Kidney (tissue), 14 donors: ENCODE results near the gene AKR1C8. TPM values are rescaled to one million over a fixed set of nuclear protein-coding genes. Genes with fewer than 3 reads are reported as not detected.

Experiments
- DNase-seq, 5 donors: peaks; one replicate each; pipeline ENCODE4 v3.0.0-alpha.2; 2013 to 2020
- FAIRE-seq: peaks from 2 replicates; lab custom pipeline; 2012; peaks lifted over from hg19 to GRCh38; lab: Jason Lieb, UNC
- H3K27ac ChIP-seq, 2 donors: one replicate each; pipeline ENCODE4 v1.7.0; 2013; ENCODE audit warnings: low read depth in 2 of 2, low read length in 2 of 2, inconsistent platforms in 1 of 2
- H3K27me3 ChIP-seq: one replicate; pipeline ENCODE4 v1.7.1; 2013; ENCODE audit warnings: low read length, inconsistent platforms; ENCODE audit not compliant: control insufficient read depth, insufficient read depth
- H3K36me3 ChIP-seq, 3 donors: one replicate each; pipeline versions ENCODE4 v1.7.0 to v1.7.1; 2013; ENCODE audit warnings: low read length in 3 of 3, control low read depth in 1 of 3, inconsistent platforms in 1 of 3; ENCODE audit not compliant: insufficient read depth in 3 of 3, control insufficient read depth in 2 of 3
- H3K4me1 ChIP-seq, 3 donors: one replicate each; pipeline versions ENCODE4 v1.7.0 to v1.7.1; 2013; ENCODE audit warnings: low read length in 3 of 3, inconsistent platforms in 1 of 3, low read depth in 1 of 3; ENCODE audit not compliant: control insufficient read depth in 2 of 3, insufficient read depth in 2 of 3
- H3K4me3 ChIP-seq, 3 donors: one replicate each; pipeline versions ENCODE4 v1.7.0 to v1.8.1; 2013; ENCODE audit warnings: low read length in 3 of 3, control low read depth in 1 of 3, inconsistent platforms in 1 of 3
- H3K9ac ChIP-seq, 3 donors: one replicate each; pipeline versions ENCODE4 v1.7.0 to v1.7.1; 2013; ENCODE audit warnings: low read length in 3 of 3, control low read depth in 1 of 3, inconsistent platforms in 1 of 3
- H3K9me3 ChIP-seq, 3 donors: one replicate each; pipeline versions ENCODE4 v1.7.0 to v1.7.1; 2013; ENCODE audit warnings: low read length in 3 of 3, control low read depth in 1 of 3, inconsistent platforms in 1 of 3; ENCODE audit not compliant: control insufficient read depth in 2 of 3, insufficient read depth in 1 of 3
- intact Hi-C: fragments of 100-400 bp; cut with DNase I; formaldehyde crosslinking; loops from one replicate; pipeline ENCODE4 v1.11.1; 2022
- polyA plus RNA-seq: library from polyadenylated mRNA; stranded (reverse); fragments of 350-450 nt; fragmentation: Illumina TruSeq; extraction: RNeasy Lipid Tissue Mini Kit (QIAGEN cat#74804); gene quantifications from one replicate; pipeline ENCODE4 v1.2.3, GENCODE V29; 2014; ENCODE audit warnings: low read depth, low replicate concordance; ENCODE audit not compliant: insufficient read depth
- total RNA-seq: library from RNA; stranded (reverse); fragmentation: NEBNext Ultra II Directional; extraction: Animal tissue kit (Norgen Biotek cat#: 25700); gene quantifications from one replicate; pipeline ENCODE4 v1.2.1, GENCODE V29; 2021
- TF ChIP-seq, protein P1 (sequence below): IDR thresholded peaks from 3 replicates; pipeline ENCODE4 v1.5.1; 2012; ENCODE audit warnings: mild to moderate bottlenecking, moderate library complexity, borderline replicate concordance; ENCODE audit not compliant: insufficient read depth; ENCODE audit errors: extremely low read depth
- donor health status: control.
- donor health status: control.
- donor health status: control.
- donor health status: control.
- donor health status: control.
- donor health status: DM: yes; HTN: yes; CAD: no.
- donor health status: Normal renal cell carcinoma (clear cell type).

Gene AKR1C8
- total and polyA plus RNA-seq, 2 donors from 2014 or later = 0.66 TPM; not detected in 1

- H3K9ac ChIP-seq = no peak overlapping the region
- TF ChIP-seq, protein P1, sequence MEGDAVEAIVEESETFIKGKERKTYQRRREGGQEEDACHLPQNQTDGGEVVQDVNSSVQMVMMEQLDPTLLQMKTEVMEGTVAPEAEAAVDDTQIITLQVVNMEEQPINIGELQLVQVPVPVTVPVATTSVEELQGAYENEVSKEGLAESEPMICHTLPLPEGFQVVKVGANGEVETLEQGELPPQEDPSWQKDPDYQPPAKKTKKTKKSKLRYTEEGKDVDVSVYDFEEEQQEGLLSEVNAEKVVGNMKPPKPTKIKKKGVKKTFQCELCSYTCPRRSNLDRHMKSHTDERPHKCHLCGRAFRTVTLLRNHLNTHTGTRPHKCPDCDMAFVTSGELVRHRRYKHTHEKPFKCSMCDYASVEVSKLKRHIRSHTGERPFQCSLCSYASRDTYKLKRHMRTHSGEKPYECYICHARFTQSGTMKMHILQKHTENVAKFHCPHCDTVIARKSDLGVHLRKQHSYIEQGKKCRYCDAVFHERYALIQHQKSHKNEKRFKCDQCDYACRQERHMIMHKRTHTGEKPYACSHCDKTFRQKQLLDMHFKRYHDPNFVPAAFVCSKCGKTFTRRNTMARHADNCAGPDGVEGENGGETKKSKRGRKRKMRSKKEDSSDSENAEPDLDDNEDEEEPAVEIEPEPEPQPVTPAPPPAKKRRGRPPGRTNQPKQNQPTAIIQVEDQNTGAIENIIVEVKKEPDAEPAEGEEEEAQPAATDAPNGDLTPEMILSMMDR = no peak
- H3K36me3 ChIP-seq = no peaks in the 10 kb centered on the region
- DNase-seq (no peak), FAIRE-seq (no peak)
- H3K27me3 ChIP-seq = no peaks in the 10 kb centered on the region
- no peaks in the 10 kb centered on the region for H3K9me3 ChIP-seq
- no peak overlapping the region for H3K4me3 ChIP-seq
- intact Hi-C loops = no loop called here
- no peaks in the 10 kb centered on the region for H3K4me1 ChIP-seq
- H3K27ac ChIP-seq = no peak overlapping the region
Observed at GRCh38 chr10:5157501-5157900, 27.4 kb downstream of the AKR1C8 start.

DNA sequence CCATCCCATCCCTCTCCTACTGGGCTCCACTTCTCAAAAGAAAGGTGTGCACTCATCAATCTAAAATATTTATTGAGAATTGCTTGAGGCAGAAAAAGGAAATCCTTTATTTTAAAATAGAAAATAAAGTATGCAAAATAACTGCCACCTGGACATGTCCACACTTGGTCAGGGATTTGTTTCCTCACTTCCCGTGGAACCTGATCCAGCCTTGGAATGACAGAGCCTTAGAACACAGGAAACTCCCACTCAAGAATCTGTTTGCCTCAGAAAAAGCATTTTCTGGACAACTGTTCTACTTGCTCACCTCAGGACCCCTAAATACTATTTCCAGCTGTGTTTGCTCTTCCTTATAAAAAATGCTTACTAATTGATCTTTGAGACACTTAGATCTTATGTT lies 29.0 kb downstream of the AKR1C8 start:
- H3K27ac ChIP-seq = no peak overlapping the region
- intact Hi-C loops = no loop called here
- H3K27me3 ChIP-seq = no peaks in the 10 kb centered on the region
- H3K4me1 ChIP-seq = no peaks in the 10 kb centered on the region
- FAIRE-seq (no peak), DNase-seq (peak in 1 of 5 donors; percentile 5)
- no peak overlapping the region for H3K9ac ChIP-seq
- no peaks in the 10 kb centered on the region for H3K36me3 ChIP-seq
- no peak overlapping the region for H3K4me3 ChIP-seq
- TF ChIP-seq, protein P1 = no peak
- no peaks in the 10 kb centered on the region for H3K9me3 ChIP-seq

GRCh38 chr10:5151076-5151475 lies 33.9 kb downstream of the AKR1C8 start:
- DNase-seq = no peak
- Histone ChIP-seq H3K4me1 (peaks cover 0 to 16% (median 0%) of the 10 kb centered on the region in 3 donors), H3K9me3 (no peaks in the 10 kb centered on the region), H3K27ac (no peak overlapping the region), H3K27me3 (no peaks in the 10 kb centered on the region), H3K9ac (no peak overlapping the region), H3K36me3 (no peaks in the 10 kb centered on the region), H3K4me3 (no peak overlapping the region)
- intact Hi-C loops = no loop called here
- no peak for FAIRE-seq
- TF ChIP-seq, protein P1 = no peak

DNA sequence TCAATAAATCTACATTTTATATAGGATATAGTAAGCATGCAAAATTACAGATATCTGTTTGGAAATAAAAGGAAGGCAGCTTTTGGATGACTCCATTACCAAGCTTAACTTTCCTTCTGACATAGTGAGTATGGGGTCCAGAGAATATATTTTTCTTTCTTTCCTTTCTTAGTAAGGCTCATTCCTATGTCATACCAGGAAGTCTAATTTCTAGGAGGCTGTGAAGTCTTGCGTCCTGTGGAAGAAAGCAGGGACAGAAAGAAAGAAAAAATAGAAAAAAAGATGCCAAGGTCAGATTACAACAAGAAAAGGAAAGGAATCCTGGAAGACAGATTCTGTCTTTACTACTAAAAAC lies 36.3 kb downstream of the AKR1C8 start:
- H3K9me3 ChIP-seq = no peaks in the 10 kb centered on the region
- H3K4me3 ChIP-seq = no peak overlapping the region
- DNase-seq (no peak), FAIRE-seq (no peak)
- H3K4me1 ChIP-seq = peaks cover 0 to 16% (median 0%) of the 10 kb centered on the region in 3 donors
- no peak overlapping the region for H3K9ac ChIP-seq
- no peak overlapping the region for H3K27ac ChIP-seq
- H3K36me3 ChIP-seq = no peaks in the 10 kb centered on the region
- no peaks in the 10 kb centered on the region for H3K27me3 ChIP-seq
- TF ChIP-seq, protein P1 = no peak
- intact Hi-C loops = no loop called here
